Neural progenitor cell (in vitro differentiated cells): ENCODE measurements around the gene GPR161.
"Not testable (repeated sequence)": the region's sequence is repeated elsewhere in the genome, so short reads cannot be mapped to it uniquely, and the experiment has no call there.

Experiments used
- CTCF ChIP-seq: fragments of 200-600 bp; sonication (generic); IDR thresholded peaks from 2 replicates; pipeline ENCODE4 v1.5.1; 2017; ENCODE audit warnings: antibody characterized with exemption, mild to moderate bottlenecking
- EZH2 ChIP-seq: fragments of 200-600 bp; sonication (generic); IDR thresholded peaks from 2 replicates; pipeline ENCODE4 v1.6.1; 2017; ENCODE audit warnings: antibody characterized with exemption, mild to moderate bottlenecking, moderate library complexity
- EZH2phosphoT487 ChIP-seq: fragments of 200-600 bp; sonication (generic); IDR thresholded peaks from 2 replicates; pipeline ENCODE4 v1.6.1; 2017; ENCODE audit warnings: antibody characterized with exemption

GRCh38 chr1:168056152-168056551 is 80.6 kb downstream of the GPR161 start:
- not testable (repeated sequence) for TF ChIP-seq CTCF, EZH2, EZH2phosphoT487
